Right kidney (tissue), 1 donor: Measurements from ENCODE around the gene TRIM15.
A peak's percentile ranks its signal among the peaks of the same experiment; 100 is the strongest.
"Not testable (repeated sequence)": the region's sequence is repeated elsewhere in the genome, so short reads cannot be mapped to it uniquely, and the experiment has no call there.

Experiments
- DNase-seq: peaks from one replicate; pipeline ENCODE4 v3.0.0-alpha.2; 2016

TRIM15 gene

GRCh38 chr6:30162265-30163089, 869 bp upstream of the TRIM15 start:
- DNase-seq: no peak

GRCh38 chr6:30163918-30164654, 740 bp downstream of the TRIM15 start:
- no peak for DNase-seq

- no peak for DNase-seq
Observed at GRCh38 chr6:30164714-30165113, 1.4 kb downstream of the TRIM15 start.

- DNase-seq: not testable (repeated sequence)
Observed at GRCh38 chr6:30165238-30165637, 1.9 kb downstream of the TRIM15 start.

GRCh38 chr6:30167101-30167500, 3.8 kb downstream of the TRIM15 start:
- DNase-seq: no peak

DNA sequence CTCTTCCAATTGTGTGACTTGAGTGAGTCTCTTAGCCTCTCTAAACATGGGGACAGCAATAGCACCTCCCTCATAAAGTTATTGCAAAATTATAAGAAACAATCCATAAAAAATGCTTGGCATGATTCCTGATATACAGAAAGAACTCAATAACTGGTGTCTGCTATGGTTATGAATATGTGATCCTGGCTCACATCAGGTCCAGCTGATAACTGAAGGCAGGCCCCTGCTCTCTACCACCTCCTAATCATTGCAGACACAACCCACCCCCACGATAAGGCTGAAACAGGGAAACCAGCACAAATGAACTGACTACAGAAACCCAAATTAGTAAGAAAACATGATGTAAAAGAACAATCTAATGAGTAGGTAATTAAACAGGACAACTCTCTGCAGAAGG, 5.4 kb downstream of the TRIM15 start:
- DNase-seq: no peak

- DNase-seq: no peak
Observed at GRCh38 chr6:30169658-30170614, 6.6 kb downstream of the TRIM15 start.

- peak; percentile 32 for DNase-seq
Observed at GRCh38 chr6:30171677-30172471, 8.5 kb downstream of the TRIM15 start.

GRCh38 chr6:30172681-30173080, 9.3 kb downstream of the TRIM15 start:
- DNase-seq: no peak

DNA sequence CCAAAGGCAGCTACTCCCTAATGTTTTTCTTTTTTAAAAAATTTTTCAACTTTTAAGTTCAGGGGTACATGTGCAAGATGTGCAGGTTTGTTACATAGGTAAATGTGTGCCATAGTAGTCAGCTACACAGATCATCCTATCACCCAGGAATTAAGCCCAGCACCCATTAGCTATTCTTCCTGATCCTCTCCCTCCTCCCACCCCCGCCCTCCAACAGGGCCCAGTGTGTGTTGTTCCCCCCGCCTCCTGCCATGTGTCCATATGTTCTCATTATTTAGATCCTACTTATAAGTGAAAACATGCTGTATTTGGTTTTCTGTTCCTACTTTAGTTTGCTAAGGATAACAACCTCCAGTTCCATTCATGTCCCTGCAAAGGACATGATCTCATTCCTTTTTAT, 12.4 kb downstream of the TRIM15 start:
- no peak for DNase-seq

GRCh38 chr6:30178837-30179236, 15.5 kb downstream of the TRIM15 start:
- no peak for DNase-seq

- DNase-seq: no peak
Observed at GRCh38 chr6:30180145-30180544, 16.8 kb downstream of the TRIM15 start.

- DNase-seq: no peak
Observed at GRCh38 chr6:30184417-30185031, 21.2 kb downstream of the TRIM15 start.

DNA sequence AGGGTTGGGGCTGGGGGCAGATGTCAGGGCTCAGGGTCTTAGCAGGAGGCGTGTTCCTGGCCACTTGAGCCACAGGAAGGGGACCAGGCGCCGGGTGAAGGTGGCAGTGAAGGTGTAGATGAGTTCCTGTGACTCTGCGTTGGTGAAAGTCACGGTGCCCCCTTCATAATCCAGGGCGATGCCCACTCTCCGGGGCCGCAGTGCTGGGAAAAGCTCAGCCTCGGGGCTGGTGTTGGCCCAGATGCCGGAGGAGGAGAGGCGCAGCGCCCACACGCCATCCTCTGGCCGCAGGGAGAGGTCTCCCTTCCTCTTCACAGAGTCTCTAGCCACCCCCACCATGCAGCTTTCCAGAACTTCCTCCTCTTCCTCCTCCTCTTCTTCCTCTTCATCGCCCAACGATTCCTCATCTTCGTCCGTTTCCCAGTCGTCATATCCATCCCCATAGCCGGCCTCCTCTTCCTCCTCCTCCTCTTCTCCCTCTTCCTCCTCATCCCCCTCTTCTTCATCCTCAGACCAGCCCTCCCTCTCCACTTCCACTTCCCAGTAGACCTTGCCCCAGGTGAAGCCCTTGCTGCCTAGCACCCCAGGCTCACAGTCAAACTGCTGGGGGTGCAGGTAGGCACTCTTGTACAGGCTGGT, 22.6 kb downstream of the TRIM15 start:
- DNase-seq: no peak

- DNase-seq: no peak
Observed at GRCh38 chr6:30188541-30188940, 25.2 kb downstream of the TRIM15 start.

DNA sequence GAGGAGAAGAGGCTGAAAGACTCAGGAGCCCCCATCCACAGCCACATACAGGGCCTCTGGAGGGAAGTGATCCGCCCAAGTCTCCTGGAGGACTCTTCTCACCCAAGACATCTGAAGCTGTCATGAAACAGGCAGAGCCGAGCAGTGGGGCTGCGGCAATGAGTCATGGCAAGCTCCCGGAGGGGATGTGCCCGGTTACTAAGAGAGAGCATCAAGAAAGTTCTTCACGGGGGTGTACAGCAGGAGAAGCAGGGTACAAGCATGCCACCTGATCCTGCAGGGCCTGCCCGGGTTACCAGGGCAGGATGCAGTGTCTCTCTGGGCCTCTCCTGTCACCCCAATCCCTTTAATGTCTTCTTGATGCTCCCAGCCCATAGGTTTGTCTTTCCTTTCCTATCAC, 28.7 kb downstream of the TRIM15 start:
- DNase-seq: no peak

DNA sequence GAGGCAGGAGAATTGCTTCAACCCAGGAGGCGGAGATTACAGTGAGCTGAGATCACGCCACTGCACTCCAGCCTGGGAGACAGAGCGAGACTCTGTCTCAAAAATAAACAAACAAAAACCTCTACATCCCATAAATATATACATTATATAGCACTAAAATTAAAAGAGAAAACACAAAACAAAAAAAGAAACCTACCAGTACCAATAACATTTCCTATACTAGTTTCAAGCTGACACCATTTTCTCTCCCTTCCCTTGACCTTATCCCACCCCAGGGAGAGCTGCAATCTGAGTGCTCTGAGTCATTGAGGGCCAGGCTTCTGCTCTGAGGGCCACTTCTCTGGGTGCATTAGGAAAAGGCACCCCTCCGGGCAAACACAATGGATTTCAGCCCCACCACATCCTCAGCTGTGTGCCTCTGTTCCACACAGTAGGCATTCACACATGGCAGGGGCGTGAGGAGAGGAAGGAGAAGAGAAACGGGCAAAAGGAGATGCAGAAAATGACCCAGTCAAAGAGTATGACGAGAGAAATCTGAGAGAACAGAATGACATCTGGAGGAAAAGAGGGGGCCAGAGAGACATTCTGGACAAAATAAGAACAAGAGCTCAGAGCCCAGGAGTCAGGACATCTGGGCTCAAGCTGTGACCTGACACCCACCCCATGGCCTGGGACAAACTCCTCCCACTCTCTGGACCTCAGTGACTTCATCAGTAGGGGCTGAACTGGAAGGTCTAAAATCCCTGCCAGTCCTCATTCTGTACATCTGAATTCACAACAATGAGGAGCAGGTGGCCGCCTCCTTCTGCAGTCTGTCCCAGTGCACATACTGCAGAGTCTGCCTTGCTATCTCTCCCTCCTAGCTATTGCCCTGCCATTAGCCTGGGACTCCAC, 31.7 kb downstream of the TRIM15 start:
- DNase-seq: no peak

- no peak for DNase-seq
Observed at GRCh38 chr6:30195951-30196350, 32.6 kb downstream of the TRIM15 start.

- DNase-seq: no peak
Observed at GRCh38 chr6:30196376-30196775, 33.0 kb downstream of the TRIM15 start.
